Spleen (tissue), 11 donors: ENCODE data around the gene VSNL1. TPM values are rescaled to one million over a fixed set of nuclear protein-coding genes. Genes with fewer than 3 reads are reported as not detected.

ENCODE experiments used
- DNase-seq: peaks from one replicate; pipeline ENCODE4 v3.0.0-alpha.2; 2020
- H3K27ac ChIP-seq, 8 donors: fragments of 200-600 bp; sonication (generic) in 7 of 8; 1 replicate in 4 of 8; 2 replicates in 4 of 8; pipeline versions ENCODE4 v1.5.0 to v1.8.0; 2016 to 2021; ENCODE audit warnings: inconsistent platforms in 4 of 8, mild to moderate bottlenecking in 4 of 8, moderate library complexity in 1 of 8
- H3K27me3 ChIP-seq, 7 donors: fragments of 200-600 bp; sonication (generic) in 6 of 7; replicated peaks in 1 of 7; 1 replicate in 4 of 7; 2 replicates in 3 of 7; pipeline versions ENCODE4 v1.5.0 to v1.8.0; 2016 to 2021; ENCODE audit warnings: inconsistent platforms in 3 of 7, mild to moderate bottlenecking in 1 of 7
- H3K36me3 ChIP-seq, 6 donors: fragments of 200-600 bp; sonication (generic) in 5 of 6; 1 replicate in 4 of 6; 2 replicates in 2 of 6; pipeline versions ENCODE4 v1.5.0 to v1.8.0; 2016 to 2021; ENCODE audit warnings: inconsistent platforms in 2 of 6
- H3K4me1 ChIP-seq, 6 donors: fragments of 200-600 bp; sonication (generic) in 5 of 6; 1 replicate in 3 of 6; 2 replicates in 3 of 6; pipeline versions ENCODE4 v1.5.0 to v1.8.0; 2016 to 2021; ENCODE audit warnings: inconsistent platforms in 3 of 6
- H3K4me3 ChIP-seq, 8 donors: fragments of 200-600 bp; sonication (generic) in 7 of 8; 1 replicate in 4 of 8; 2 replicates in 4 of 8; pipeline versions ENCODE4 v1.5.0 to v1.8.0; 2016 to 2021; ENCODE audit warnings: inconsistent platforms in 4 of 8, mild to moderate bottlenecking in 4 of 8, moderate library complexity in 2 of 8
- H3K9me3 ChIP-seq, 8 donors: fragments of 200-600 bp; sonication (generic) in 7 of 8; 1 replicate in 4 of 8; 2 replicates in 4 of 8; pipeline versions ENCODE4 v1.5.0 to v1.8.0; 2016 to 2021; ENCODE audit warnings: inconsistent platforms in 4 of 8
- POLR2A ChIP-seq, 3 donors: fragments of 450-650 bp; IDR thresholded peaks; one replicate each; pipeline ENCODE4 v1.5.1; 2017; ENCODE audit warnings: antibody characterized with exemption in 3 of 3, mild to moderate bottlenecking in 1 of 3
- POLR2AphosphoS5 ChIP-seq, 3 donors: sonication (generic); formaldehyde crosslinking; IDR thresholded peaks; one replicate each; pipeline ENCODE4 v1.5.1; 2017; ENCODE audit warnings: antibody characterized with exemption in 3 of 3
- WGBS, 5 donors: extraction: QIAGEN DNeasy Blood & Tissue Kit in 3 of 5; methylation state at CpG; one replicate each; pipeline versions ENCODE4 v1.1.5 to v1.1.7; 2013 to 2018; 5-methylcytosine and 5-hydroxymethylcytosine counted together
- intact Hi-C: fragments of 100-400 bp; cut with DNase I; formaldehyde crosslinking; loops from one replicate; pipeline ENCODE4 v1.15.0; 2023; ENCODE audit warnings: low total_unique reads
- polyA plus RNA-seq, 3 donors: library from polyadenylated mRNA; stranded (reverse); fragments of 200-250 nt; gene quantifications; one replicate each; pipeline ENCODE4 v1.2.1, GENCODE V29; 2013
- total RNA-seq, 7 donors: library from RNA; depleted of rRNA in 3 of 7; stranded (reverse); fragments of >200 nt in 3 of 7; fragmentation: NEBNext Ultra II Directional in 4 of 7; extraction: Animal tissue kit (Norgen Biotek cat#: 25700) in 4 of 7; gene quantifications; one replicate each; pipeline versions ENCODE4 v1.1.0 to v1.2.1, GENCODE V29; 2016 to 2021
- TF ChIP-seq, protein P1 (sequence below), 11 experiments: fragments of 200-600 bp in 7 of 11; fragments of 450-650 bp in 4 of 11; sonication (generic) in 4 of 11; IDR thresholded peaks in 8 of 11; conservative IDR thresholded peaks in 3 of 11; 1 replicate in 7 of 11; 2 replicates in 4 of 11; pipeline versions ENCODE4 v1.4.0 to v1.8.0; 2016 to 2021; ENCODE audit warnings: antibody characterized with exemption in 11 of 11, inconsistent platforms in 4 of 11, mild to moderate bottlenecking in 1 of 11
- donor health status: healthy with polysubstance abuse.
- donor health status: DM: no; HTN: no; CAD: no; lungs with moderate emphysema.
- donor health status: DM: no; HTN: no; CAD: no.
- donor health status: Bipolar disorder and iron deficiency.
- donor health status: healthy.
- donor health status: DM: no; HTN: no; CAD: no.
- donor health status: DM: yes; HTN: yes; CAD: no.

VSNL1 gene
- total and polyA plus RNA-seq, 10 donors = 0.06 to 0.16 TPM; not detected in 8

GRCh38 chr2:17540813-17541530 lies 476 bp downstream of the VSNL1 start:
- peaks cover 5 to 32% (median 29%) of the 10 kb centered on the region in 6 donors for H3K4me1 ChIP-seq
- peak overlapping the region in 7 of 8 donors; percentile 26 to 63 (median 38) for H3K4me3 ChIP-seq
- intact Hi-C loops = no loop called here
- 4 to 7% (median 6%) methylated on average over 21 of the region's 21 CpGs for WGBS, 5 donors
- no peak overlapping the region for H3K27ac ChIP-seq
- no peak for DNase-seq
- no peaks in the 10 kb centered on the region for H3K9me3 ChIP-seq
- H3K27me3 ChIP-seq = peaks cover 0 to 98% (median 60%) of the 10 kb centered on the region in 7 donors
- no peaks in the 10 kb centered on the region for H3K36me3 ChIP-seq
- TF ChIP-seq, protein P1, sequence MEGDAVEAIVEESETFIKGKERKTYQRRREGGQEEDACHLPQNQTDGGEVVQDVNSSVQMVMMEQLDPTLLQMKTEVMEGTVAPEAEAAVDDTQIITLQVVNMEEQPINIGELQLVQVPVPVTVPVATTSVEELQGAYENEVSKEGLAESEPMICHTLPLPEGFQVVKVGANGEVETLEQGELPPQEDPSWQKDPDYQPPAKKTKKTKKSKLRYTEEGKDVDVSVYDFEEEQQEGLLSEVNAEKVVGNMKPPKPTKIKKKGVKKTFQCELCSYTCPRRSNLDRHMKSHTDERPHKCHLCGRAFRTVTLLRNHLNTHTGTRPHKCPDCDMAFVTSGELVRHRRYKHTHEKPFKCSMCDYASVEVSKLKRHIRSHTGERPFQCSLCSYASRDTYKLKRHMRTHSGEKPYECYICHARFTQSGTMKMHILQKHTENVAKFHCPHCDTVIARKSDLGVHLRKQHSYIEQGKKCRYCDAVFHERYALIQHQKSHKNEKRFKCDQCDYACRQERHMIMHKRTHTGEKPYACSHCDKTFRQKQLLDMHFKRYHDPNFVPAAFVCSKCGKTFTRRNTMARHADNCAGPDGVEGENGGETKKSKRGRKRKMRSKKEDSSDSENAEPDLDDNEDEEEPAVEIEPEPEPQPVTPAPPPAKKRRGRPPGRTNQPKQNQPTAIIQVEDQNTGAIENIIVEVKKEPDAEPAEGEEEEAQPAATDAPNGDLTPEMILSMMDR (IDR thresholded peaks at IDR 0.05 in 8 of 11, conservative IDR thresholded peaks at IDR 0.05 in 3 of 11) = no peak
- TF ChIP-seq POLR2A (IDR thresholded peaks at IDR 0.05) (no peak), POLR2AphosphoS5 (IDR thresholded peaks at IDR 0.05) (no peak)

DNA sequence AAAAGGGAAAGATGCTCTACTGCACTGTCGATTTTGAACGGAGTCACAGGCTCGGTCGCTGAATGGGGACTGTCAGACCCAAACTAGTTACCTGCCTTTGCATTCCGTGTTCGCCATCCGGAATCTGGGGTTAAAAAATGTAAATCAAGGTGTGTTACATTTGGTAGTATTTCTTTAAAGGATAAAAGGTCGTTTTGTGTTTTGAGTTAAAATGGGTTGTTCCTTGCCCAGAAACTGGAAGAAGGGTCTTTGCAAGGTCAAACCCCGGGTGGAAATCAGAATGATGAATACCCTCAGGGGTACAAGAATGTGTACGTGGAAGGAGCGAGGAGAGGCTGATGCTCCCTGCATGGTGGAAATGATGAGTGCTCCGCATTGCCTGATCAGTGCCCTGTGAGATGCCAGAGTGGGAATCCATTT lies 1.0 kb downstream of the VSNL1 start:
- DNase-seq = no peak
- H3K36me3 ChIP-seq = no peaks in the 10 kb centered on the region
- TF ChIP-seq, protein P1 (IDR thresholded peaks at IDR 0.05 in 8 of 11, conservative IDR thresholded peaks at IDR 0.05 in 3 of 11) = no peak
- TF ChIP-seq POLR2AphosphoS5 (IDR thresholded peaks at IDR 0.05) (no peak), POLR2A (IDR thresholded peaks at IDR 0.05) (no peak)
- intact Hi-C loops = no loop called here
- H3K27me3 ChIP-seq = peaks cover 0 to 94% (median 60%) of the 10 kb centered on the region in 7 donors
- H3K9me3 ChIP-seq = no peaks in the 10 kb centered on the region
- H3K4me3 ChIP-seq = no peak overlapping the region
- no peak overlapping the region for H3K27ac ChIP-seq
- 8 to 13% (median 10%) methylated on average over 12 of the region's 12 CpGs for WGBS, 5 donors
- peaks cover 5 to 32% (median 29%) of the 10 kb centered on the region in 6 donors for H3K4me1 ChIP-seq

GRCh38 chr2:17542471-17542870 lies 2.0 kb downstream of the VSNL1 start:
- TF ChIP-seq POLR2A (IDR thresholded peaks at IDR 0.05) = no peak
- TF ChIP-seq, protein P1 (IDR thresholded peaks at IDR 0.05 in 8 of 11, conservative IDR thresholded peaks at IDR 0.05 in 3 of 11) = no peak
- no peak for TF ChIP-seq POLR2AphosphoS5 (IDR thresholded peaks at IDR 0.05)
- Histone ChIP-seq H3K4me3 (no peak overlapping the region), H3K4me1 (peaks cover 5 to 32% (median 29%) of the 10 kb centered on the region in 6 donors), H3K27ac (no peak overlapping the region), H3K27me3 (peaks cover 0 to 94% (median 53%) of the 10 kb centered on the region in 7 donors), H3K9me3 (no peaks in the 10 kb centered on the region), H3K36me3 (no peaks in the 10 kb centered on the region)
- WGBS, 5 donors = 70 to 90% (median 83%) methylated on average over 2 of the region's 2 CpGs
- no peak for DNase-seq
- intact Hi-C loops = no loop called here

DNA sequence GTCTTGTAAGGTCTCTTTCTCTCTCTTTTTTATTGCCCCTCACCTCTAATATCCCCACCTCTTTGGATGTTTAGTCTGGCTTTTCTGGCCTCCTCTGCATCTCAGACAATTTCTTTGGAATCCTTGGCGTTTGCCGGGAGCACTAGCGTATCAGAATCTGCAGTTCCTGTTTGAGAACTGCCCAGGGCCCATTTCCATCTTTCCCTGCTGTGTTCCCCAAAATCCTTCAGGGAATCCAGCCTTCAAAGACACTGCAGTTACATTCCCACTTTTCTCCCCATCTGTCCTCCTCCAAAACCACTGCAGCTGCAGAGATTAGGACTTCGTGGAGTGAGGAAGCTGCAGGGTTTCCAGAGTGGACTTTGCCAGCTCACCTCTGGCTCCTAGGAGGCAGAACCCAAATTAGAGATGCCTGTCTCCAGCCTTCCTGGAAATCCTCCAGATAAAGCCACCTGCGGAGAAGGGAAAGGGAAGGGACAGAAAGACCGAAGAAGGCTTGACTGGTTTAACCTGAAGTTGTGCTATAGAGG lies 2.7 kb downstream of the VSNL1 start:
- Histone ChIP-seq H3K9me3 (no peaks in the 10 kb centered on the region), H3K4me1 (peaks cover 5 to 32% (median 27%) of the 10 kb centered on the region in 6 donors), H3K4me3 (no peak overlapping the region), H3K27me3 (peaks cover 0 to 90% (median 46%) of the 10 kb centered on the region in 7 donors), H3K36me3 (no peaks in the 10 kb centered on the region), H3K27ac (no peak overlapping the region)
- 39 to 55% (median 45%) methylated on average over 6 of the region's 6 CpGs for whole genome bisulfite sequencing, 5 donors
- intact Hi-C loops = no loop called here
- no peak for DNase-seq
- no peak for TF ChIP-seq POLR2A (IDR thresholded peaks at IDR 0.05)
- TF ChIP-seq, protein P1 (IDR thresholded peaks at IDR 0.05 in 8 of 11, conservative IDR thresholded peaks at IDR 0.05 in 3 of 11) = no peak
- no peak for TF ChIP-seq POLR2AphosphoS5 (IDR thresholded peaks at IDR 0.05)
